ENCODE results near the gene SNRPF.

Gene SNRPF

GRCh38 chr12:95857156-95857555, 1.6 kb upstream of the SNRPF start:
- no peak for DNase-seq
- Histone ChIP-seq H2AFZ (ENCODE audit: low read length) (no peak overlapping the region), H3K4me2 (ENCODE audit: low read depth, low read length) (no peak overlapping the region), H3K9me3 (replicated peaks; ENCODE audit: insufficient read depth, low read length) (no peaks in the 10 kb centered on the region), H3K36me3 (replicated peaks; ENCODE audit: insufficient read depth, low read length) (no peaks in the 10 kb centered on the region), H3K4me3 (ENCODE audit: low read length) (no peak overlapping the region), H3F3A (ENCODE audit: insufficient read depth, low read length) (no peaks in the 10 kb centered on the region), H3K9ac (ENCODE audit: low read length) (no peak overlapping the region), H3K9me2 (replicated peaks; ENCODE audit: insufficient read depth, low read length) (no peaks in the 10 kb centered on the region), H3K79me2 (ENCODE audit: low read length) (peaks cover 34% of the 10 kb centered on the region), H3K27me3 (replicated peaks; ENCODE audit: insufficient read depth, low read length) (no peaks in the 10 kb centered on the region), H3K27ac (ENCODE audit: low read length) (no peak overlapping the region), H4K20me1 (ENCODE audit: insufficient read depth, low read length) (no peaks in the 10 kb centered on the region), H3K4me1 (ENCODE audit: low read length) (peaks cover 5% of the 10 kb centered on the region; the same call in 1 of the 2 replicates)
- TF ChIP-seq EZH2 (optimal IDR thresholded peaks at IDR 0.05; ENCODE audit: low read depth, low read length) (no peak), CTCF (IDR thresholded peaks at IDR 0.05; ENCODE audit: low read length) (no peak), EZH2phosphoT487 (IDR thresholded peaks at IDR 0.05; ENCODE audit: low read length) (no peak)

DNA sequence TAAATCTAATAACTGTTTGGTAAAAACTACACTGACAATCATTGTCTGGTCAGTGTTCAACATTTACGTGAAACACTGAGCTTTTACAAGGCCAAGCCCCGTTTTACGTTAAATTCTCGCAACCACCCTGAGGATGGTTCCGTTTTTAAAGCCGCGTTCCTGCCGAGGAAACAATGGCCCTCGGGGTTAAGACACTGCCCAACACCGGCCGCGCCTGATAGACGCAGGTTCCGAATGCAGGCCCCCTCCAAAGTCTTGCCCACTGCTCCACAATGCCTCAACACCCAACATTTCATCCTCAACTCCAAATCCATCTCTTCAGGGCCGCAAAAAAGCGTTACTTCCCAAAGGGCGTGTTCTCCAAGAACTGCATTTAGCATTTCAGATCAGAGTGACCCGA, 953 bp upstream of the SNRPF start:
- peaks cover 5% of the 10 kb centered on the region; the same call in 1 of the 2 replicates for H3K4me1 ChIP-seq (ENCODE audit: low read length)
- H3K9me3 ChIP-seq (replicated peaks; ENCODE audit: insufficient read depth, low read length) = no peaks in the 10 kb centered on the region
- no peak for DNase-seq
- no peak for TF ChIP-seq EZH2 (optimal IDR thresholded peaks at IDR 0.05; ENCODE audit: low read depth, low read length)
- no peaks in the 10 kb centered on the region for H3F3A ChIP-seq (ENCODE audit: insufficient read depth, low read length)
- H3K4me3 ChIP-seq (ENCODE audit: low read length) = no peak overlapping the region
- peaks cover 40% of the 10 kb centered on the region for H3K79me2 ChIP-seq (ENCODE audit: low read length)
- H3K27me3 ChIP-seq (replicated peaks; ENCODE audit: insufficient read depth, low read length) = no peaks in the 10 kb centered on the region
- no peaks in the 10 kb centered on the region for H3K9me2 ChIP-seq (replicated peaks; ENCODE audit: insufficient read depth, low read length)
- no peak overlapping the region for H3K27ac ChIP-seq (ENCODE audit: low read length)
- H2AFZ ChIP-seq (ENCODE audit: low read length) = peak overlapping the region; percentile 71; the same call in 1 of the 2 replicates
- no peaks in the 10 kb centered on the region for H3K36me3 ChIP-seq (replicated peaks; ENCODE audit: insufficient read depth, low read length)
- H3K4me2 ChIP-seq (ENCODE audit: low read depth, low read length) = peak overlapping the region; percentile 79
- no peak overlapping the region for H3K9ac ChIP-seq (ENCODE audit: low read length)
- H4K20me1 ChIP-seq (ENCODE audit: insufficient read depth, low read length) = no peaks in the 10 kb centered on the region

- Histone ChIP-seq H3K27ac (ENCODE audit: low read length) (peak overlapping the region; percentile 55; the same call in 1 of the 2 replicates), H3K4me3 (ENCODE audit: low read length) (peak overlapping the region; percentile 81), H3K4me2 (ENCODE audit: low read depth, low read length) (peak overlapping the region; percentile 71), H4K20me1 (ENCODE audit: insufficient read depth, low read length) (no peaks in the 10 kb centered on the region), H3K9ac (ENCODE audit: low read length) (peak overlapping the region; percentile 70), H3K9me3 (replicated peaks; ENCODE audit: insufficient read depth, low read length) (no peaks in the 10 kb centered on the region), H3K36me3 (replicated peaks; ENCODE audit: insufficient read depth, low read length) (no peaks in the 10 kb centered on the region), H3K4me1 (ENCODE audit: low read length) (peaks cover 5% of the 10 kb centered on the region; the same call in 1 of the 2 replicates), H3F3A (ENCODE audit: insufficient read depth, low read length) (no peaks in the 10 kb centered on the region), H2AFZ (ENCODE audit: low read length) (peak overlapping the region; percentile 39), H3K79me2 (ENCODE audit: low read length) (peaks cover 56% of the 10 kb centered on the region), H3K27me3 (replicated peaks; ENCODE audit: insufficient read depth, low read length) (no peaks in the 10 kb centered on the region), H3K9me2 (replicated peaks; ENCODE audit: insufficient read depth, low read length) (no peaks in the 10 kb centered on the region)
- no peak for DNase-seq
- TF ChIP-seq EZH2 (optimal IDR thresholded peaks at IDR 0.05; ENCODE audit: low read depth, low read length) = no peak
- no peak for TF ChIP-seq CTCF (IDR thresholded peaks at IDR 0.05; ENCODE audit: low read length)
- no peak for TF ChIP-seq EZH2phosphoT487 (IDR thresholded peaks at IDR 0.05; ENCODE audit: low read length)
These were observed 628 bp downstream of the SNRPF start for GRCh38 chr12:95859344-95859816.
